Neural progenitor cell (in vitro differentiated cells): ENCODE data around the gene KIAA1217.

ENCODE experiments used
- CTCF ChIP-seq: fragments of 200-600 bp; sonication (generic); IDR thresholded peaks from 2 replicates; pipeline ENCODE4 v1.5.1; 2017; ENCODE audit warnings: antibody characterized with exemption, mild to moderate bottlenecking
- EZH2 ChIP-seq: fragments of 200-600 bp; sonication (generic); IDR thresholded peaks from 2 replicates; pipeline ENCODE4 v1.6.1; 2017; ENCODE audit warnings: antibody characterized with exemption, mild to moderate bottlenecking, moderate library complexity
- EZH2phosphoT487 ChIP-seq: fragments of 200-600 bp; sonication (generic); IDR thresholded peaks from 2 replicates; pipeline ENCODE4 v1.6.1; 2017; ENCODE audit warnings: antibody characterized with exemption

- TF ChIP-seq CTCF, result no peak
- TF ChIP-seq EZH2, result no peak
- TF ChIP-seq EZH2phosphoT487, result no peak
These were observed 70.2 kb downstream of the KIAA1217 start for GRCh38 chr10:24279166-24279565.
